Left ventricle myocardium superior (tissue), 1 donor: ENCODE results near the gene CHGA. TPM values are rescaled to one million over a fixed set of nuclear protein-coding genes. Genes with fewer than 3 reads are reported as not detected.

ENCODE experiments used
- ATAC-seq: fragments of 200-7000 bp; cut with Tn5 transposase; one replicate; pipeline ENCODE4 v1.9.1; 2020; ENCODE audit warnings: mild to moderate bottlenecking, moderate library complexity
- DNase-seq: peaks from one replicate; pipeline ENCODE4 v3.0.0-alpha.2; 2020
- intact Hi-C: fragments of 100-400 bp; cut with micrococcal nuclease; formaldehyde crosslinking; loops from one replicate; pipeline ENCODE4 v1.11.0; 2022
- total RNA-seq: library from RNA; stranded (reverse); fragmentation: NEBNext Ultra II Directional; extraction: Animal tissue kit (Norgen Biotek cat#: 25700); gene quantifications from one replicate; pipeline ENCODE4 v1.2.1, GENCODE V29; 2021
- donor health status: DM: no; HTN: yes; CAD: no; lungs with severe emphysema.

CHGA gene
- total RNA-seq, 1 donor from 2014 or later, result not detected

DNA sequence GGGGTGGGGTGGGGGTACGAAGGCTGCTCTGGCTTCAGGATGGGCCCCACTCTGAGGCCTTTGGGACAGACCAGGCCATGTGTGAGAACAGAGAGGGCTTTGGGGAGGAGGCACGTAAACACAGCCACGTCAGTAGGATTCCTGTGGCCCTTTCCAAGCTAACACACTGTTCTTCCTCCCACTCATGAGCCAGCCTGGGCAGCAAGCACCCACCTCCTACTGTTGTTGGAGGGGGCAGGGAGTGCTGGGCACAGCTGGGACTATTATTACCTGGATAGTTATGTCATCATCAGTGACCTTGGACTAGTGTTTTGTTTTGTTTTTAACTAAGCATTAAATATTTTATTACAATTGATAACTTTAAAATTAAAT lies 5.3 kb downstream of the CHGA start:
- intact Hi-C loops, result no loop called here
- DNase-seq (no peak), ATAC-seq (no peak)

DNA sequence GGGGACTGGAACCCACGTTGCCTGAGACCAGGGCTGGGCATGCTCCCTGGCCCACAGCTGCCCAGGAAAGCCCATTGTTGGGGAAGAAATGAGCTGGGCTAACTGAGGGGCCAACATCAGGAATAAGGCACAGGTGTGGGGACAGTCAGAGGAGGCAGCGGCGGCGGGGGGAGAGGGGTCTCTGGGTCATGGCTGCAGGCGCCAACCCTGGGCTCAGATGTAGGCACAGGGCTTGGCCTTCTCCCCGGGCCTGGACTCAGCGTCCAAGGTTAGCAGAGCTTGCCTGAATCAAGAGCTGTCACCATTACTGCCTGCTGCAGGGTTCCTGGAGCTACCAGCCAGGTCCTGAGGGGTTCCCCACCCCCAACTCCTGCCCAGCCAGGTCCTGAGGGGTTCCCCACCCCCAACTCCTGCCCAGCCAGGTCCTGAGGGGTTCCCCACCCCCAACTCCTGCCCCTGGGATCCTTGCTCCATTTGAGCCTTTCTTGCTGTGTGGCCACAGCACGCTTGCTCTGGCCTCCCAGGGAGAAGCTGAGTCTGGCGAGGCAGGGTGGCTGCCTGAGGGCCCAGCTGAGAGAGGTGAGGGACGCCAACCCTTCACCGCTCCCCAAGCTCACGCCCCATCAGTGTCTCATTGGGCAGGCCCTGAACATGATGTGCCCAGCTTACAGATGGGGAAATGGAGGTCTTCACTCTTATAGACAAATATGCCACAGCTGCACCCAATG lies 6.2 kb downstream of the CHGA start:
- DNase-seq, result no peak
- intact Hi-C loops, result no loop called here
- ATAC-seq, result no peak

DNA sequence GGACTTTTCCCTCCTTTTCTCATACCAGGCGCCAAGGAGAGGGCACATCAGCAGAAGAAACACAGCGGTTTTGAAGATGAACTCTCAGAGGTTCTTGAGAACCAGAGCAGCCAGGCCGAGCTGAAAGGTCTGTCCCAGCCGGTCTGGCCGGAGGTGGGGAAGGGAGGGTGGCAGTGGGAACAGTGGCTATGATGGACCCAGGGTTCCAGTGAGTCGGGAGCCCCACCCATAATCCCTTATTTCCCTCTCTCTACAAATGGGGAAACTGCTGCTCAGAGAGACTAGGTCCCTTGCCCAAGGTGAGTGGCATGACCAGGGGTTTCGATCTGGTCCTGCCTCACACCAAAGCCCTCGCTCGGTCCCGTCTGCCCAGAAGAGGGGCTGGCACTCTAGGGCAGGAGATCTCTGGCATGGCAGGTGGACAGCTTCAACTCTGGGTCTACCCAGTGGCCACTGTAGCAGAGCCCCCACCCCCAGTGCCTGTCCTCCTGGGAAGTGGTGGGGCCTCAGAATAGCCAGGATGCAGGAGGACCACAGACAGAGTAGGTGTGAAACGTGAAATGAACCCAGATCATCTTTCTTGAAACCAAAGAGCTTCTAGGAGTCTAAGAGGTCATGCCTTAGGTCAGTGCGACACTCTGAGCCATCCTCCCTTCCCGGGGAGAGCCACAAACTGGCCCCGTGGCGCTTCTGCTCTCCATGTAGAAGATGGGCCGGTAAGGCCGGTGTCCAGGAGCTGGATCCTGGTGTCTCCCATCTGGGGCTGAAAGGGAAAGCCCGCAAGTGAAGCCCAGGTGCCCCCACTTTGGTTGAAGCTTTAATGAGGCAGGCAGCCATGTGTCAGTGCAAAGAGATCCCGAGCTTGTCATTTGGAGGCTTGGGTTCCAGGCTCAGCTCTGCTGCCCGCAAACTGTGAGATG lies 7.0 kb downstream of the CHGA start:
- no peak for DNase-seq
- ATAC-seq, result no peak
- intact Hi-C loops, result no loop called here

DNA sequence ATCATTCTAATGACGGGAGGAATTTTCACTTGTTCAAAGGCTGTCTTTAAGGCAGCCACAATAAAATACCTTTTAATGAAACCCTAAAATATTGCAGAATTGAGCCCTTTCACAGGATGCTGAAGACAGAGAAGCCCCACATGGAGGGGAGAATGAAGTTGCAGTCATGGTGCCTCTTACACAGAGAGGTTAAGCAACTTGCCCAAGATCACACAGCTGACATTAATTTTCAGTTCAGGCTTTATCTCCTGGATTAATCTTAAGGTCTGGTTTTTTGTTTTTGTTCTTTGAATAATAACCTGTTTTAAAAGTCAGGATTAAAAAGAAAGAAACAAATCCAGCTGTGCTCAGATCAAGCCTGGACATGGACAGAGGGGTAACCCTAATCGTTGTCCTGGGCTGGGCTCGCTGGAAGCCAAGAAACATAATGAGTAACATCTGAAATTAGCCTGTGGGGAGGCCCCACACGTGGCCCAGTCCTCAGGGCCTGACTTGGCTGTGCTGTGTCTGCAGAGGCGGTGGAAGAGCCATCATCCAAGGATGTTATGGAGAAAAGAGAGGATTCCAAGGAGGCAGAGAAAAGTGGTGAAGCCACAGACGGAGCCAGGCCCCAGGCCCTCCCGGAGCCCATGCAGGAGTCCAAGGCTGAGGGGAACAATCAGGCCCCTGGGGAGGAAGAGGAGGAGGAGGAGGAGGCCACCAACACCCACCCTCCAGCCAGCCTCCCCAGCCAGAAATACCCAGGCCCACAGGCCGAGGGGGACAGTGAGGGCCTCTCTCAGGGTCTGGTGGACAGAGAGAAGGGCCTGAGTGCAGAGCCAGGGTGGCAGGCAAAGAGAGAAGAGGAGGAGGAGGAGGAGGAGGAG lies 8.0 kb downstream of the CHGA start:
- intact Hi-C loops, result no loop called here
- ATAC-seq (peak; percentile 12), DNase-seq (peak; percentile 13)

DNA sequence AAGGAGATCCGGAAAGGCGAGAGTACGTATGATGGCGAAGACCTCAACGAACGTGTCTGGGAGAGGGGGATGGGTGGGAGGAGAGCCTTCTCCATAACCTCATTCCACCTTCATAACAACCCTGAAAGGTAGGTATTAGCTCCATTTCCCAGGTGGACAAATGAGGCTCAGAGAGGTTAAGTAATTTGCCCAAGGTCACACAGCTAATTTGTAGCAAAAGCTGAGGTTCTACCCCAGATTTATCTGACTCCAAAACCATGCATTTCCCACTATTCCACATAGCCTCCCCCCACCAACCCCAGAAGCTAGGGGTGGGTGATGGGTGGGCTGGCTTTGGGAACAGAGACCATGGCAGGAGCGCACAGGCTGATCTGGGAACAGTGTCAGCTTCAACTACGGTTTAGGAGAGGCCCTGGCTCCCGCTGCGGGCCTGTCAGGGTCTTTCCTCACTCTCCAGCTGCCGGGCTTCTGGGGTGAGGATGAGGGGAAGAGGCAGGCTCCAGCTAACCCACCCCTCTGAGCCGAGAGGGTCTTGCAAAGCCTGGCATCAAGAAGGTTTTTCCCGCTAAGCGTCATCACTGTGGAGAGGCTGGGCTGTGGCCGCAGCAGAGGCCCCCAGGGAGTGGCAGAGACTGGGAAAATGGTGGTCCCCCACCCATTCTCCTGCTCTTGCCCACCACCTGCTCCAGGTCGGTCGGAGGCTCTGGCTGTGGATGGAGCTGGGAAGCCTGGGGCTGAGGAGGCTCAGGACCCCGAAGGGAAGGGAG lies 8.9 kb downstream of the CHGA start:
- ATAC-seq (no peak), DNase-seq (peak; percentile 16)
- intact Hi-C loops, result no loop called here

DNA sequence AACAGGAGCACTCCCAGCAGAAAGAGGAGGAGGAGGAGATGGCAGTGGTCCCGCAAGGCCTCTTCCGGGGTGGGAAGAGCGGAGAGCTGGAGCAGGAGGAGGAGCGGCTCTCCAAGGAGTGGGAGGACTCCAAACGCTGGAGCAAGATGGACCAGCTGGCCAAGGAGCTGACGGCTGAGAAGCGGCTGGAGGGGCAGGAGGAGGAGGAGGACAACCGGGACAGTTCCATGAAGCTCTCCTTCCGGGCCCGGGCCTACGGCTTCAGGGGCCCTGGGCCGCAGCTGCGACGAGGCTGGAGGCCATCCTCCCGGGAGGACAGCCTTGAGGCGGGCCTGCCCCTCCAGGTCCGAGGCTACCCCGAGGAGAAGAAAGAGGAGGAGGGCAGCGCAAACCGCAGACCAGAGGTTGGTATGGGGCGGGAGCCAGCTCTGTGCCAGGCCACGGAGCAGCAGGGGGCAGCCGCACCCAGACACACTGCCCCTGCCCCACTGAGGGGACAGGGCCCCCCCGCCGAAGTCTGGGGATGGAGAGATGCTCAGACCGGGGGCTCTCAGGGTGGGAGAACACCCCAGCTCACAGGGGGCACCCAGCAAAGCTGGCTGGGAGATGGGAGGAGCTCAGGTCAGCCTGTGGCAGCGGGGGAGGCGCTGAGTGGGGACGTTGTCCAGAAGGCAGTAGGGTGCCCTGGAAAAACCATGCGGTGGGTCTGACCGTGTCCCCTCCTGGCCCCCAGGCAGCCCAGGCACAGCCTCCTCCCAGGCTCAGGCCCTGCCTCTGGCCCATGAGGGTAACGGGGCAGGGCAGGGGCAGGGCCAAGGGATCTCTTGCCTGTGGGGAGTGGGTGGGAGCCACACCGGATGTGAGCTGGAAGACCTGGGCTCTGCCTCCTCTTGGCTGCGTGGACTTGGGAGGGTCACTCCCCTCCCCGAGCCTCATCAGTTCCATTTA lies 9.8 kb downstream of the CHGA start:
- intact Hi-C loops, result no loop called here
- ATAC-seq (no peak), DNase-seq (no peak)

DNA sequence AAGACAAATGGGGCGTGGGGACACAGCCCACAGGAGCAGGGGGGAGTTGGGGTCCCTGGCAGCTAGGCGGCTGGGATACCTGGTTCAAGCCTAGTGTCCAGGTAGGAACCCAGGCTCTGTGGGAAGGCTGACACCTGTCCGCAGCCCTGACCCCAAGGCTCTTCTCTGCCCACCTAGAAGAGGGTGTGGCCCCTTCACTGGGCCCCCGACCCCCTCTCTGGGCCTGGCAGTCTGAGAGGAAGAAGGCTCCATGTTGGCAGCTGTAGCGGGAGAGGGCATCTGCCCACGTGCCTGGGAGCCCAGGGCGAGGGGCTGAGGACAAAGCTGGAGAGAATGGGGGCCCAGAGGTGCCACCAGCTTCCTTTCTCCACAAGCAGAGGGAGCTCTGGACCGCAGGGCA lies 10.5 kb downstream of the CHGA start:
- DNase-seq (no peak), ATAC-seq (no peak)
- intact Hi-C loops, result no loop called here

DNA sequence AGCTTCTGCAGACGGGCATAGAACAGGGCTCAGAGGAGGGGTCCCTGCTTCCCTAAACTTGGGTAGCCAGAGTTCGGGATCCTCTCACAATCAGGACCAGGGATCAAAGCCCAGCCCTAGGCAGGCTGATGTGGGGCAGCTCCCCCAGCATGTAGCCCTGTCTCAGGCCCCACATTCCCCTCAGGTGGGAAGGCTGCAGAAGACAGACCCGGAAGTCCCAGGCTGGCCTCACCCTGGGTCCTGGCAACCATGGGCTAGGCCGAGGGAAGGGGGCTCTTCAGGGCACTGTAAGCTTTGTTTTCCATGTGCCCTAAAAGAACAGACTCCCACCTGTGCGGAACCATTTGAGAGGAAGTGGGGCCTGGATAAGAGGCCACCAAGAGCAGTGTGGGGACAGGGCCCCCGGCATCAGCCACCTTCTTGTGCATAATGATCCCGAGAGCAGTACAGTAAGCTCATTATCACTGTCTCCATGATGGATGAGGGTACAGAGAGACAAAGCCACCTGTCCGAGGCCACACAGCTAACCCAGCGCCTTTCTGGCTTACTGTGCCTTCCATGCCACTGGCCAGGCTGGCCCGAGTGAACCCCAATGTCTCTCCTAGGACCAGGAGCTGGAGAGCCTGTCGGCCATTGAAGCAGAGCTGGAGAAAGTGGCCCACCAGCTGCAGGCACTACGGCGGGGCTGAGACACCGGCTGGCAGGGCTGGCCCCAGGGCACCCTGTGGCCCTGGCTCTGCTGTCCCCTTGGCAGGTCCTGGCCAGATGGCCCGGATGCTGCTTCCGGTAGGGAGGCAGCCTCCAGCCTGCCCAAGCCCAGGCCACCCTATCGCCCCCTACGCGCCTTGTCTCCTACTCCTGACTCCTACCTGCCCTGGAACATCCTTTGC lies 11.5 kb downstream of the CHGA start:
- no peak for DNase-seq

DNA sequence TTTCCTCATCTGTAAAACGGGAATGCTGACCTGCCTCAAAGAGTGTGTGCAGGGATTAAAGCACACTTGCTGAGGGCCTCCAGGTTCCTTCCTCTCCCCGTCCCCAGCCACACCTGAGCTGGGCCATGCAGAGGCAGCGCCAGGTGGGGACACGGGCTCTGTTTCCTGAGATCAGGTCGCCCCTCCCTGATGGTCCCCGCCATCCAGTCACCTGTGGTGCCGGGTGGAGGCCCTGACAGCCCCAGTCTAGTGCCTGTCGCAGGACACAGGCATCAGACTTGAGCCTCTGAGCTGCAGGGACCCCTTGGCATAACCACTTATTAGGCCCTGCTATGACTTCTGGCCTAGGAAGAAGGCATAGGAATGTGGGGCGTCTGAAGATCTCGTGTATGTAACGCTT lies 12.5 kb downstream of the CHGA start:
- DNase-seq (no peak), ATAC-seq (no peak)
- intact Hi-C loops, result no loop called here

More for the DNA sequence above, 11.5 kb downstream of the CHGA start:
- intact Hi-C loops, result no loop called here
- no peak for ATAC-seq

DNA sequence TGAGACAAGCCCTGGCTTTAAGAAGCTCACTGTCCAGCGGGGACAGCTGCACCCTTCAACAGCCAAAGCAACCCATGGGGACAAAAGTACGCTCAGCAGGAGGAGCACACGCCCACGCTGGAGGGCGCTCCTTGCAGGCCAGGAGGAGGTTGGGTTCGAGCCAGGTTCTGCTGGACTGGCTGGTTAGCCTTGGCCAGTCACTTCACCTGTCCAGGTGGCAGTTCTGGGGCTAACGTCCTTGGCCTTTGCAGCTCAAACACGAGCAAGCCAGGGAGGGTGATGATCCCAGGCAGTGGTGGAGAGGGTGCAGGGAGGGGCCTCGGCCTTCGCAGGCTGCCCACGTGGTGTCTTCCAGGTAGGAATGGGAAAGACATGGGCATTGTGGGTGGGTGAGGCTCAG lies 13.1 kb downstream of the CHGA start:
- no peak for DNase-seq
- no peak for ATAC-seq
- intact Hi-C loops, result no loop called here

DNA sequence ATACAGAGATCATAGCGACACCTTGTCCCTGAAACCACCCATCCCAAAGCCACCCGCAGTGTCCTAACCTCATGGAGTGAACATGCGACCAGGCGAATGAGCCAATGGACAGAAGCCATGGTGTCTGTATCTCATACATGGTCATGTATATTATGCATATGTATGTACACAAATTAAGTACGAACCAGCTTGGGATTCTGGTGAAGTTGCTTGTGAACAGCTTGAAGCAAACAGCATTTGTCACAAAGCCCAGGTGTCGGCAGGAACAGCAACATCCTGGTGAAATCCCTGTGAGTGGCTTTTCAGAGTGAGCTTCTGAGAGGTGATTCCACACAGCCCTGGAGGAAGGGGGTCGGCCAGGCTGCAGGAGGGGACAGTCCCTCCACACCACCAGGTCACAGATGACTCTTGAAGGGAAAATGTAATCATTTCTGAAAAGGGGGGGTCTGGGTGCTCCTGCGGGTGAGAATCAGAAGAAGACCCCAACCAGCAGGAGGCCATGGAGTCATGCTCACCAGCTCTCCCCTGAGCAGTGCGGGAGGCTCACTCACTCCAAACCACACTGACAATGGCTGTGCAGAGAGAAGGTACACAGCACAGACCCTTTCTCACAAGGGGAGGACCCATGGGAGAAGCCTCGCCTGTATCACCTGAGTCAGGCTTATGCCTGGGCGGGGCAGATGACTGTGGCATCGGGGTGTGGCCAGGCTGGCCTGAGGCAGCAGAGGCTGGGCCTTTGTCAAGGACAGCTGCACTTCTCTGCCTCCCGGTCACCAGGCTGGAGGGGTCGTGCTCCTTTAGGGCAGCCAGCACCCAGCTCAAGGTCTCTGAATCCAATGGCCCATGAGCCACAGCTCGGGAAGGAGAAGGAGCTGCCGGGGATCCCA lies 14.3 kb downstream of the CHGA start:
- DNase-seq (no peak), ATAC-seq (no peak)
- intact Hi-C loops, result no loop called here

DNA sequence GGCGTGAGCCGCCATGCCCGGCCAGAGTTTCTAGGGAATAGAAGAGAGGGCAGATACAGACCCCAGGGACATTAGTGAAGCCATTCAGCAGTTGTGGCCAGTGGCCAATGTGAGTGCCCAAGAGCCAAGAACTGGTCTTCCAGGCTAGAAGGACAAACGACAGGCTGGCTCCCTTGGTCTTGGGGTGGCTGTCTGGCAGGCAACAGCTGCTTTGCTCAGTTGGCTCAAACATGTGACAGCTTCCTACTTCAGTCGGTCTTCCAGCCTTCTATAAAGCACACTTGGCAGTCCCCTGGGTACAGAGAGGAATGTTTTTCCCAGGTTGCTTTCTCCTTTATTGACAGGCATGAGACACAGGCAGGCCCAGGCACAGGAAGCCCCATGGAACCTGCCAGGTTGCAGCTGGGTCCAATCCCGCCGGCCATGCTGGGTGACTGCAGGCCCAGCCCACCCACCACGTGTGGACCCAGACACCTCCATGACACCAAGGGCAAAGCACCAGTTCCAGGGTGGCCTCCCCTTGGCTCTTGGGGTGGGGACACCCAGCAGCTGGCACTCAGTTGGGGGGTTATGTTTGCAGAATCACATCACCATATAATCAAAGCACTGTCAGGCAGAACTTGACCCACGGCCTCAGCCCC lies 15.4 kb downstream of the CHGA start:
- intact Hi-C loops, result no loop called here
- no peak for DNase-seq
- peak; percentile 51 for ATAC-seq

DNA sequence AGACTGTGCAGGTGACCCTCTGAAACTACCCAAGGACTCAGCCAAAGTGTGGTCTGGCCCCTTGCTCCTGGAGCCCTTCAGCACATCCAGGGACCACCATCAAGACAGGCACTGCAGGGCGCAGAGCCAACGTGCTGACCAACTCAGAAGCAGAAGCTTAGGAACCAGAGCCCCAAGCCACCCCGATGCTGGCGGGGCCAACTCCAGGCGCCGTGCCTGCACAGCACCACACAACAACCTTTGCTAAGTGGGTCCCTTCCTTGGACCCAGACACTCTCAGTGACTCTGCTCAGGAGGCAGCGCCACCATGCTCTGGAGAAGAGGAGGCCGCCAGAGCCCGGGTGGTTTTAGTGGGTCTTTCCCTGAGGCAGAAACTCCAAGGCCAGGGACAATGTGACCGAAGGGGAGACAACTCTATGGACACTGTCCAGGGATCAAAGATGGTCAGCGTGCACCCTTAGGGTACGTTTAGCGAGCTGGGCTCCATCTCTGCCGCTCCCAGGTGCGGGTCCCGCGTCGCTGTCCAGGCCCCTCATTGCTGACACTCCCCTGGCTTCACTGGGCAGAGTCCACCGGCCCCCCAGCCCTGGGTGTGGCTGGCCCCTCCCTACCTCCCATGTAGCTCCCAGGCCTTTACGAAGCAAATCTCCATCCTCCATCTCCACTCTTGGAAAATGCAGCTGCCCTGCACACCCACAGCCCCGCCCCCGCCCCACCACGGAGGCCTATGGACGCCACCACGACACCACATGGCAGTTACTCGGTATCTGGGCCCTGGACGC lies 16.1 kb downstream of the CHGA start:
- intact Hi-C loops, result no loop called here
- ATAC-seq (no peak), DNase-seq (no peak)

DNA sequence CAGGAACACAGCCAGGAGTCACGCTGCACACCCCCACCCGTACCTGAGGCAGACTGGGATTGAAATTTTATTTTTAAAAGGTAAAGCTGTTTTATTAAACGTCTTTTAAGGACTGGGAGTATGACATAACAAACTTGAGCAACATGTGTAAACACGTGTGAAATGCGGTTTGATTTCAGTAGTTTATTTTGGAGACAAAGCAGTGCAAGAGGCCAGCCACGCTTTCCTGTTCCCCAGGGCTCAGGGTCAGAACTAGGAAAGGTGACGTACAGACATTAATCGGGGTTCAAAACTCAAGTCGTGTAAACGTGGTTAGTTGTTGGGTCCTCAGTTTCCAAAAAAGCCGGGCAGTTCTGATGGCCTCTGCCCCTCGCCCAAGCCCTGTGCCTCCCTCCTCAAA lies 16.7 kb downstream of the CHGA start:
- DNase-seq, result no peak
- intact Hi-C loops, result no loop called here
- ATAC-seq, result no peak

DNA sequence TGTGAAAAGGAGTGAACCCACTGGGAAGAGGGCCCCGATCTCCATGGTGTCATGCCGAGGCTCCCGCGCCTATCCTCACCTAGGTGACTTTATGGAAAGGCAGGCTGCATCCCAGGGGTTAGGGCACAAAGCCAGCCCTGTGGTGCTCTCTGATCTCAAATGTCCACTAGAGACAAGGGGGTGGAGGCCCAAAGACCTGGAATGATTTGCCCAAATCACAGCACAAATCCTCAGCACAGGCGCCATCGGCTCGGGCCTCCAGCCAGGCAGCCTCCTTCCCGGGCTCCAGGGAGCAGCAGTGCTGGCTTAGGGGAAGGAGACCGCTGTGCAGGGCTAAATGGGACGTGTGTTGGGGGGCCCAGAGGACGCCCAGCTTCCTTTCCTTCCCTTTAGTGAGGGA lies 17.6 kb downstream of the CHGA start:
- DNase-seq, result no peak
- intact Hi-C loops, result no loop called here
- ATAC-seq, result no peak
